GM23338 (cell line): ENCODE measurements around the gene ARID3B.

ENCODE experiments used
- CREB1 ChIP-seq: fragments of 250-450 bp; sonication (Bioruptor Pico); IDR thresholded peaks from 2 replicates; pipeline ENCODE4 v1.5.0; 2020; ENCODE audit warnings: low read depth, mild to moderate bottlenecking, moderate library complexity
- ETS1 ChIP-seq: IDR thresholded peaks from 2 replicates; pipeline ENCODE4 v1.6.1; 2016; ENCODE audit warnings: antibody characterized with exemption
- EZH2 ChIP-seq: fragments of 200-600 bp; sonication (generic); IDR thresholded peaks from one replicate; pipeline ENCODE4 v1.8.0; 2017; ENCODE audit warnings: antibody characterized with exemption, mild to moderate bottlenecking, low read depth; ENCODE audit not compliant: unreplicated experiment
- EZH2phosphoT487 ChIP-seq: fragments of 200-600 bp; sonication (generic); IDR thresholded peaks from one replicate; pipeline ENCODE4 v1.8.1; 2018; ENCODE audit warnings: antibody characterized with exemption; ENCODE audit not compliant: unreplicated experiment
- JUNB ChIP-seq: IDR thresholded peaks from one replicate; pipeline ENCODE4 v1.6.1; 2016; ENCODE audit warnings: antibody characterized with exemption; ENCODE audit not compliant: unreplicated experiment
- POLR2AphosphoS5 ChIP-seq: IDR thresholded peaks from 2 replicates; pipeline ENCODE4 v1.6.1; 2016; ENCODE audit warnings: antibody characterized with exemption, low read depth
- REST ChIP-seq: IDR thresholded peaks from one replicate; pipeline ENCODE4 v1.6.1; 2018; ENCODE audit warnings: antibody characterized with exemption; ENCODE audit not compliant: unreplicated experiment
- STAT1 ChIP-seq: IDR thresholded peaks from one replicate; pipeline ENCODE4 v1.6.1; 2016; ENCODE audit warnings: antibody characterized with exemption; ENCODE audit not compliant: unreplicated experiment
- ZNF114 ChIP-seq: fragments of 250-450 bp; sonication (Bioruptor Pico); IDR thresholded peaks from 2 replicates; pipeline ENCODE4 v1.5.0; 2020; ENCODE audit warnings: mild to moderate bottlenecking, moderate library complexity
- ZNF331 ChIP-seq: fragments of 250-450 bp; sonication (Bioruptor Pico); IDR thresholded peaks from 2 replicates; pipeline ENCODE4 v1.5.0; 2020; ENCODE audit warnings: low read depth, mild to moderate bottlenecking, moderate library complexity
- ZNF462 ChIP-seq: fragments of 250-450 bp; sonication (Bioruptor Pico); IDR thresholded peaks from 2 replicates; pipeline ENCODE4 v1.5.0; 2020; ENCODE audit warnings: mild to moderate bottlenecking, moderate library complexity
- TF ChIP-seq, protein P1 (sequence below), 2 experiments: fragments of 200-600 bp in 1 of 2; sonication (generic) in 1 of 2; conservative IDR thresholded peaks; 2 replicates each; pipeline versions ENCODE4 v1.5.1 to v1.6.1; 2016 to 2017; ENCODE audit warnings: antibody characterized with exemption in 2 of 2, low read depth in 2 of 2, mild to moderate bottlenecking in 2 of 2, moderate library complexity in 1 of 2

DNA sequence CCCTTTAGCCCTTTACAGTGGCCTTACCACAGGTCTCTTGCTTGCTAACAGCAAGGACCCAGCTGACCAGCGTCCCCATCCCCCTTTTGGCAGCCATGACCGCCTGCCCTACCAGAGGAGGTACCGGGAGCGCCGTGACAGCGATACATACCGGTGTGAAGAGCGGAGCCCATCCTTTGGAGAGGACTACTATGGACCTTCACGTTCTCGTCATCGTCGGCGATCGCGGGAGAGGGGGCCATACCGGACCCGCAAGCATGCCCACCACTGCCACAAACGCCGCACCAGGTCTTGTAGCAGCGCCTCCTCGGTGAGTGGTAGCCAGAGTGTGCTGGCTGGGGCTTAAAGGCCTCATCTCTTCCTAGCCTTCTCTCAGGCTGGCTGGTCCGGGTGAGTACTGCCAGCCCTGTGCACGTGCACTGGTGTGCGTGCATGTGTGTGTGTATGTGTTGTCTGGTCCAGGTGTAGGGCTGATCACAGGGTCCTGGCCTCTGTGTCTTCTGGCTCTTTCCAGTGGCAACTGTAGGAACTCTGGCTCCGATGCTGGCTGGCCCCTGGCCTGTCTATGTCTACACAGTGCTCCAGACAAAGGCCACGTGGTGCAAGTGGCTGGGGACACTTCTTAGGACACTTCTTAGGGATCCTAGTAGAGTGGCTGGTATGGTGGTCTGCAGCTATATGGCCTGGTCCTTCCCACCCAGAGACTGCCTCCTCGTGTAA lies 79.1 kb downstream of the ARID3B start:
- TF ChIP-seq, protein P1, sequence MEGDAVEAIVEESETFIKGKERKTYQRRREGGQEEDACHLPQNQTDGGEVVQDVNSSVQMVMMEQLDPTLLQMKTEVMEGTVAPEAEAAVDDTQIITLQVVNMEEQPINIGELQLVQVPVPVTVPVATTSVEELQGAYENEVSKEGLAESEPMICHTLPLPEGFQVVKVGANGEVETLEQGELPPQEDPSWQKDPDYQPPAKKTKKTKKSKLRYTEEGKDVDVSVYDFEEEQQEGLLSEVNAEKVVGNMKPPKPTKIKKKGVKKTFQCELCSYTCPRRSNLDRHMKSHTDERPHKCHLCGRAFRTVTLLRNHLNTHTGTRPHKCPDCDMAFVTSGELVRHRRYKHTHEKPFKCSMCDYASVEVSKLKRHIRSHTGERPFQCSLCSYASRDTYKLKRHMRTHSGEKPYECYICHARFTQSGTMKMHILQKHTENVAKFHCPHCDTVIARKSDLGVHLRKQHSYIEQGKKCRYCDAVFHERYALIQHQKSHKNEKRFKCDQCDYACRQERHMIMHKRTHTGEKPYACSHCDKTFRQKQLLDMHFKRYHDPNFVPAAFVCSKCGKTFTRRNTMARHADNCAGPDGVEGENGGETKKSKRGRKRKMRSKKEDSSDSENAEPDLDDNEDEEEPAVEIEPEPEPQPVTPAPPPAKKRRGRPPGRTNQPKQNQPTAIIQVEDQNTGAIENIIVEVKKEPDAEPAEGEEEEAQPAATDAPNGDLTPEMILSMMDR (conservative IDR thresholded peaks at IDR 0.05; ENCODE audit: low read depth in 2 of 2) = no peak
- no peak for TF ChIP-seq ZNF114 (CRISPR knock-in tag)
- no peak for TF ChIP-seq REST
- TF ChIP-seq EZH2 = no peak
- no peak for TF ChIP-seq STAT1
- TF ChIP-seq JUNB = no peak
- TF ChIP-seq POLR2AphosphoS5 = no peak
- TF ChIP-seq EZH2phosphoT487 = no peak
- TF ChIP-seq CREB1 = no peak
- no peak for TF ChIP-seq ETS1
- no peak for TF ChIP-seq ZNF331 (CRISPR knock-in tag)
- TF ChIP-seq ZNF462 = no peak
